A549 (cell line): ENCODE data around the gene ARHGEF37.

Experiments used
- CBX8 ChIP-seq: fragments of 200-600 bp; sonication (generic); IDR thresholded peaks from 2 replicates; pipeline ENCODE4 v1.6.1; 2016
- CTCF ChIP-seq: fragments of >200 bp; sonication (Bioruptor Twin); formaldehyde crosslinking; IDR thresholded peaks from 3 replicates; pipeline ENCODE4 v1.5.1; 2016
- ESRRA ChIP-seq: fragments of 150-350 bp; IDR thresholded peaks from 2 replicates; pipeline ENCODE4 v1.6.1; 2014; ENCODE audit warnings: mild to moderate bottlenecking, low read length, borderline replicate concordance
- HOXA7 ChIP-seq: fragments of 250-450 bp; sonication (Bioruptor Pico); IDR thresholded peaks from 2 replicates; pipeline ENCODE4 v1.5.0; 2020; ENCODE audit warnings: mild to moderate bottlenecking, moderate library complexity
- PBX3 ChIP-seq: IDR thresholded peaks from 2 replicates; pipeline ENCODE4 v1.6.1; 2012
- PHF8 ChIP-seq: fragments of 200-600 bp; sonication (generic); IDR thresholded peaks from 2 replicates; pipeline ENCODE4 v1.6.1; 2016; ENCODE audit warnings: low read depth, mild to moderate bottlenecking, antibody characterized with exemption, moderate library complexity, borderline replicate concordance
- TF ChIP-seq, protein P1 (sequence below): fragments of 150-350 bp; IDR thresholded peaks from 2 replicates; pipeline ENCODE4 v1.6.1; 2014; ENCODE audit warnings: low read depth, mild to moderate bottlenecking, low read length

- TF ChIP-seq HOXA7 (CRISPR knock-in tag) (no peak), CTCF (peak; percentile 34; the same call in 1 of the 3 replicates), PBX3 (no peak), PHF8 (no peak), ESRRA (no peak), CBX8 (no peak)
- TF ChIP-seq, protein P1, sequence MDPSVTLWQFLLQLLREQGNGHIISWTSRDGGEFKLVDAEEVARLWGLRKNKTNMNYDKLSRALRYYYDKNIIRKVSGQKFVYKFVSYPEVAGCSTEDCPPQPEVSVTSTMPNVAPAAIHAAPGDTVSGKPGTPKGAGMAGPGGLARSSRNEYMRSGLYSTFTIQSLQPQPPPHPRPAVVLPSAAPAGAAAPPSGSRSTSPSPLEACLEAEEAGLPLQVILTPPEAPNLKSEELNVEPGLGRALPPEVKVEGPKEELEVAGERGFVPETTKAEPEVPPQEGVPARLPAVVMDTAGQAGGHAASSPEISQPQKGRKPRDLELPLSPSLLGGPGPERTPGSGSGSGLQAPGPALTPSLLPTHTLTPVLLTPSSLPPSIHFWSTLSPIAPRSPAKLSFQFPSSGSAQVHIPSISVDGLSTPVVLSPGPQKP, result no peak
Observed at GRCh38 chr5:149656576-149657182, 75.4 kb downstream of the ARHGEF37 start.
